K562 (cell line): ENCODE data around the gene MRPS15. TPM values are rescaled to one million over a fixed set of nuclear protein-coding genes. Genes with fewer than 3 reads are reported as not detected.

ENCODE experiments used
- DACH1 ChIP-seq: fragments of 450-650 bp; IDR thresholded peaks from 2 replicates; pipeline ENCODE4 v1.6.1; 2018; ENCODE audit not compliant: partially characterized antibody
- HDAC8 ChIP-seq: fragments of 450-650 bp; IDR thresholded peaks from 2 replicates; pipeline ENCODE4 v1.6.1; 2016; ENCODE audit warnings: mild to moderate bottlenecking, missing genetic modification characterization, moderate library complexity, missing compliant biosample characterization
- KLF13 ChIP-seq: fragments of 450-650 bp; IDR thresholded peaks from 2 replicates; pipeline ENCODE4 v1.6.1; 2016; ENCODE audit warnings: missing genetic modification characterization, low read depth, mild to moderate bottlenecking, missing compliant biosample characterization, moderate library complexity, borderline replicate concordance
- MGA ChIP-seq: fragments of 450-650 bp; IDR thresholded peaks from 2 replicates; pipeline ENCODE4 v1.6.1; 2016; ENCODE audit warnings: mild to moderate bottlenecking, moderate library complexity
- PHF20 ChIP-seq: fragments of 450-650 bp; IDR thresholded peaks from 2 replicates; pipeline ENCODE4 v1.6.1; 2018; ENCODE audit not compliant: partially characterized antibody
- STAT6 ChIP-seq: sonication (generic); formaldehyde crosslinking; IDR thresholded peaks from 2 replicates; pipeline ENCODE4 v1.8.1; 2023; ENCODE audit warnings: mild to moderate bottlenecking, missing genetic modification reagents
- TFE3 ChIP-seq: fragments of 450-650 bp; formaldehyde crosslinking; IDR thresholded peaks from 2 replicates; pipeline ENCODE4 v1.4.0; 2020; ENCODE audit warnings: mild to moderate bottlenecking, mixed read lengths
- ZBTB26 ChIP-seq: fragments of 450-650 bp; formaldehyde crosslinking; IDR thresholded peaks from 2 replicates; pipeline ENCODE4 v1.4.0; 2022; ENCODE audit warnings: missing genetic modification characterization
- ZNF444 ChIP-seq: fragments of 250-450 bp; sonication (Bioruptor Pico); IDR thresholded peaks from 2 replicates; pipeline ENCODE4 v1.4.0; 2020; ENCODE audit warnings: mild to moderate bottlenecking, moderate library complexity
- polyA plus RNA-seq, 8 experiments: library from polyadenylated mRNA; depleted of rRNA in 4 of 8; stranded (reverse) in 5 of 8; unstranded in 3 of 8; fragments of >200 nt; fragmentation: Nextera tagmentation in 2 of 8; fragmentation: Illumina TruSeq in 1 of 8; extraction: Ambion mirVana in 2 of 8; extraction: Trizol in 1 of 8; gene quantifications; 2 replicates each; pipeline versions ENCODE4 v1.2.1 to v1.2.3, GENCODE V29; 2011 to 2014; ENCODE audit warnings: inconsistent platforms in 1 of 8, missing spikeins in 1 of 8
- total RNA-seq, 7 experiments: library from RNA; depleted of rRNA in 6 of 7; stranded (reverse); fragments of >200 nt in 6 of 7; fragmentation: Illumina TruSeq in 2 of 7; extraction: Trizol in 2 of 7; gene quantifications; 2 replicates each; pipeline versions ENCODE4 v1.2.1 to v1.2.3, GENCODE V29; 2011 to 2021; ENCODE audit warnings: low replicate concordance in 1 of 7

MRPS15 gene
- total and polyA plus RNA-seq, 9 of the 15 experiments (the other 6 are each of a cell fraction or from before 2014, with no cell fraction given), result 62.9 to 286 (median 149) TPM

- TF ChIP-seq MGA, result peak; percentile 91
- TF ChIP-seq ZBTB26, result peak; percentile 93
- no peak for TF ChIP-seq DACH1
- TF ChIP-seq KLF13 (tag), result no peak
- no peak; the same call in 1 of the 2 replicates for TF ChIP-seq STAT6 (CRISPR knock-in tag)
- peak; percentile 100 for TF ChIP-seq PHF20
- peak; percentile 47; the same call in 1 of the 2 replicates for TF ChIP-seq TFE3
- TF ChIP-seq ZNF444 (CRISPR knock-in tag), result no peak
- no peak; the same call in 1 of the 2 replicates for TF ChIP-seq HDAC8 (tag)
Observed at GRCh38 chr1:36463803-36464604, at the start of gene MRPS15 (continued).
